SK-N-SH treated with all-trans-retinoic acid at 6 μM for 48 hours (cell line): ENCODE measurements around the gene LCN6.

Source experiments
- ATAC-seq: fragments of 200-7000 bp; cut with Tn5 transposase; 3 replicates; pipeline ENCODE4 v1.9.1; 2020; ENCODE audit warnings: mild to moderate bottlenecking, moderate library complexity
- BACH2 ChIP-seq: fragments of 250-450 bp; sonication (Bioruptor Pico); IDR thresholded peaks from 2 replicates; pipeline ENCODE4 v1.9.0; 2021; ENCODE audit warnings: mild to moderate bottlenecking, borderline replicate concordance
- CSDC2 ChIP-seq: fragments of 250-450 bp; sonication (Bioruptor Pico); IDR thresholded peaks from 2 replicates; pipeline ENCODE4 v1.5.0; 2020; ENCODE audit warnings: mild to moderate bottlenecking, moderate library complexity
- ESRRG ChIP-seq: fragments of 250-450 bp; sonication (Bioruptor Pico); IDR thresholded peaks from 2 replicates; pipeline ENCODE4 v1.6.1; 2021; ENCODE audit warnings: mild to moderate bottlenecking
- GLIS3 ChIP-seq: fragments of 250-450 bp; sonication (Bioruptor Pico); IDR thresholded peaks from 2 replicates; pipeline ENCODE4 v1.5.0; 2020; ENCODE audit warnings: mild to moderate bottlenecking, moderate library complexity
- ISL1 ChIP-seq: fragments of 250-450 bp; sonication (Bioruptor Pico); IDR thresholded peaks from 2 replicates; pipeline ENCODE4 v2.1.2; 2022; ENCODE audit warnings: mild to moderate bottlenecking, moderate library complexity
- OSR1 ChIP-seq: fragments of 250-450 bp; sonication (Bioruptor Pico); IDR thresholded peaks from 2 replicates; pipeline ENCODE4 v1.8.0; 2022; ENCODE audit warnings: moderate library complexity, mild to moderate bottlenecking, inconsistent platforms
- PPARA ChIP-seq: fragments of 250-450 bp; sonication (Bioruptor Pico); IDR thresholded peaks from 2 replicates; pipeline ENCODE4 v1.5.0; 2020; ENCODE audit warnings: mild to moderate bottlenecking, borderline replicate concordance
- RARB ChIP-seq: fragments of 250-450 bp; sonication (Bioruptor Pico); IDR thresholded peaks from 2 replicates; pipeline ENCODE4 v1.8.0; 2021; ENCODE audit warnings: mild to moderate bottlenecking, moderate library complexity
- SNAI2 ChIP-seq: fragments of 250-450 bp; sonication (Bioruptor Pico); IDR thresholded peaks from 2 replicates; pipeline ENCODE4 v1.5.0; 2020; ENCODE audit warnings: mild to moderate bottlenecking, moderate library complexity
- TCF4 ChIP-seq: fragments of 250-450 bp; sonication (Bioruptor Pico); IDR thresholded peaks from 2 replicates; pipeline ENCODE4 v1.8.0; 2021; ENCODE audit warnings: mild to moderate bottlenecking, moderate library complexity, borderline replicate concordance
- TOX ChIP-seq: fragments of 250-450 bp; sonication (Bioruptor Pico); IDR thresholded peaks from 2 replicates; pipeline ENCODE4 v1.8.0; 2021; ENCODE audit warnings: mild to moderate bottlenecking, moderate library complexity, borderline replicate concordance
- ZC3H10 ChIP-seq: fragments of 250-450 bp; sonication (Bioruptor Pico); IDR thresholded peaks from 2 replicates; pipeline ENCODE4 v1.5.1; 2021; ENCODE audit warnings: mild to moderate bottlenecking, moderate library complexity
- ZFP3 ChIP-seq: fragments of 250-450 bp; sonication (Bioruptor Pico); IDR thresholded peaks from 2 replicates; pipeline ENCODE4 v1.5.0; 2020; ENCODE audit warnings: mild to moderate bottlenecking, moderate library complexity
- ZFP30 ChIP-seq: fragments of 450-650 bp; formaldehyde crosslinking; IDR thresholded peaks from 2 replicates; pipeline ENCODE4 v1.5.0; 2022; ENCODE audit warnings: mild to moderate bottlenecking, moderate library complexity
- ZNF565 ChIP-seq: fragments of 450-650 bp; formaldehyde crosslinking; conservative IDR thresholded peaks from 2 replicates; pipeline ENCODE4 v1.5.0; 2020; ENCODE audit warnings: low read depth, mild to moderate bottlenecking, moderate library complexity
- ZNF70 ChIP-seq: fragments of 450-650 bp; formaldehyde crosslinking; IDR thresholded peaks from 2 replicates; pipeline ENCODE4 v1.5.0; 2020; ENCODE audit warnings: mild to moderate bottlenecking, moderate library complexity
- ZNF8 ChIP-seq: fragments of 450-650 bp; formaldehyde crosslinking; IDR thresholded peaks from 2 replicates; pipeline ENCODE4 v1.5.0; 2020; ENCODE audit warnings: mild to moderate bottlenecking, moderate library complexity
- TF ChIP-seq, protein P1 (sequence below): fragments of 250-450 bp; sonication (Bioruptor Pico); IDR thresholded peaks from 2 replicates; pipeline ENCODE4 v1.8.0; 2021; ENCODE audit warnings: low read depth, mild to moderate bottlenecking, moderate library complexity, borderline replicate concordance
- TF ChIP-seq, protein P2 (sequence below): fragments of 250-450 bp; sonication (Bioruptor Pico); IDR thresholded peaks from 2 replicates; pipeline ENCODE4 v1.8.0; 2020; ENCODE audit warnings: mild to moderate bottlenecking, moderate library complexity, borderline replicate concordance
- TF ChIP-seq, protein P3 (sequence below): fragments of 250-450 bp; sonication (Bioruptor Pico); IDR thresholded peaks from 2 replicates; pipeline ENCODE4 v1.5.0; 2020; ENCODE audit warnings: mild to moderate bottlenecking, moderate library complexity
- TF ChIP-seq, protein P4 (sequence below): fragments of 250-450 bp; sonication (Bioruptor Pico); IDR thresholded peaks from 2 replicates; pipeline ENCODE4 v1.5.1; 2021; ENCODE audit warnings: mild to moderate bottlenecking, moderate library complexity
- TF ChIP-seq, protein P5 (sequence below): fragments of 250-450 bp; sonication (Bioruptor Pico); IDR thresholded peaks from 2 replicates; pipeline ENCODE4 v1.5.1; 2020; ENCODE audit warnings: low read depth, mild to moderate bottlenecking, moderate library complexity

LCN6 gene

DNA sequence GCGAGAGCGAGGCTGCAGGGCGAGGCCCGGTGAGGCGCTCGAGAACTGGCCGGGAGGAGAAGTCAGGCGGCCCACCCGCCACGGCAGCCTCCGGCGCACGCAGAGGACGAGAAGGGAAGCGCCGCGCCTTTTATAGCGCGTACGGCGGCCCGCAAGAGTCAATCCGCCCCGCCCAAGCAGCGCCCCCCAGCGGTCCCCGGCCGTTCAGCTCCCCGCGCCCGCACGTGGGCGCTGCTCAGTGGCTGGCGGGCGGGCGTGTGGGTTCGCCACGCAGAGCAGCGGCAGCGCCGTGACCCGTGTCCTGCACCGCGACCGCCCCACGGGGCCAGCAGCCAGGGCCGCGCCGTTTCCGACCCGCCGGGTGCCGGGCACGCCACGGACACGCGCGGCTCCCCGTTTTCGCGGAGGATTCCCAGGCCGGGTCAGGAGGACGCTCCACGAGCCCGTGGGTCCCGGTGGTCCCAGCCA is 20.2 kb downstream of the LCN6 start:
- ATAC-seq, result peak; percentile 61
- TF ChIP-seq, protein P1, sequence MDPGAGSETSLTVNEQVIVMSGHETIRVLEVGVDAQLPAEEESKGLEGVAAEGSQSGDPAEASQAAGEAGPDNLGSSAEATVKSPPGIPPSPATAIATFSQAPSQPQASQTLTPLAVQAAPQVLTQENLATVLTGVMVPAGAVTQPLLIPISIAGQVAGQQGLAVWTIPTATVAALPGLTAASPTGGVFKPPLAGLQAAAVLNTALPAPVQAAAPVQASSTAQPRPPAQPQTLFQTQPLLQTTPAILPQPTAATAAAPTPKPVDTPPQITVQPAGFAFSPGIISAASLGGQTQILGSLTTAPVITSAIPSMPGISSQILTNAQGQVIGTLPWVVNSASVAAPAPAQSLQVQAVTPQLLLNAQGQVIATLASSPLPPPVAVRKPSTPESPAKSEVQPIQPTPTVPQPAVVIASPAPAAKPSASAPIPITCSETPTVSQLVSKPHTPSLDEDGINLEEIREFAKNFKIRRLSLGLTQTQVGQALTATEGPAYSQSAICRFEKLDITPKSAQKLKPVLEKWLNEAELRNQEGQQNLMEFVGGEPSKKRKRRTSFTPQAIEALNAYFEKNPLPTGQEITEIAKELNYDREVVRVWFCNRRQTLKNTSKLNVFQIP (CRISPR knock-in tag), result no peak
- TF ChIP-seq, protein P2, sequence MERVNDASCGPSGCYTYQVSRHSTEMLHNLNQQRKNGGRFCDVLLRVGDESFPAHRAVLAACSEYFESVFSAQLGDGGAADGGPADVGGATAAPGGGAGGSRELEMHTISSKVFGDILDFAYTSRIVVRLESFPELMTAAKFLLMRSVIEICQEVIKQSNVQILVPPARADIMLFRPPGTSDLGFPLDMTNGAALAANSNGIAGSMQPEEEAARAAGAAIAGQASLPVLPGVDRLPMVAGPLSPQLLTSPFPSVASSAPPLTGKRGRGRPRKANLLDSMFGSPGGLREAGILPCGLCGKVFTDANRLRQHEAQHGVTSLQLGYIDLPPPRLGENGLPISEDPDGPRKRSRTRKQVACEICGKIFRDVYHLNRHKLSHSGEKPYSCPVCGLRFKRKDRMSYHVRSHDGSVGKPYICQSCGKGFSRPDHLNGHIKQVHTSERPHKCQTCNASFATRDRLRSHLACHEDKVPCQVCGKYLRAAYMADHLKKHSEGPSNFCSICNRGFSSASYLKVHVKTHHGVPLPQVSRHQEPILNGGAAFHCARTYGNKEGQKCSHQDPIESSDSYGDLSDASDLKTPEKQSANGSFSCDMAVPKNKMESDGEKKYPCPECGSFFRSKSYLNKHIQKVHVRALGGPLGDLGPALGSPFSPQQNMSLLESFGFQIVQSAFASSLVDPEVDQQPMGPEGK (CRISPR knock-in tag), result 0 out of 2 replicates have a peak, but pooled peaks have one; percentile 58
- TF ChIP-seq ZFP3 (CRISPR knock-in tag) (no peak), ESRRG (CRISPR knock-in tag) (no peak), TCF4 (CRISPR knock-in tag) (no peak), ZFP30 (CRISPR knock-in tag) (no peak), GLIS3 (0 out of 2 replicates have a peak, but pooled peaks have one; percentile 18), ZNF8 (CRISPR knock-in tag) (no peak)
- TF ChIP-seq, protein P3, sequence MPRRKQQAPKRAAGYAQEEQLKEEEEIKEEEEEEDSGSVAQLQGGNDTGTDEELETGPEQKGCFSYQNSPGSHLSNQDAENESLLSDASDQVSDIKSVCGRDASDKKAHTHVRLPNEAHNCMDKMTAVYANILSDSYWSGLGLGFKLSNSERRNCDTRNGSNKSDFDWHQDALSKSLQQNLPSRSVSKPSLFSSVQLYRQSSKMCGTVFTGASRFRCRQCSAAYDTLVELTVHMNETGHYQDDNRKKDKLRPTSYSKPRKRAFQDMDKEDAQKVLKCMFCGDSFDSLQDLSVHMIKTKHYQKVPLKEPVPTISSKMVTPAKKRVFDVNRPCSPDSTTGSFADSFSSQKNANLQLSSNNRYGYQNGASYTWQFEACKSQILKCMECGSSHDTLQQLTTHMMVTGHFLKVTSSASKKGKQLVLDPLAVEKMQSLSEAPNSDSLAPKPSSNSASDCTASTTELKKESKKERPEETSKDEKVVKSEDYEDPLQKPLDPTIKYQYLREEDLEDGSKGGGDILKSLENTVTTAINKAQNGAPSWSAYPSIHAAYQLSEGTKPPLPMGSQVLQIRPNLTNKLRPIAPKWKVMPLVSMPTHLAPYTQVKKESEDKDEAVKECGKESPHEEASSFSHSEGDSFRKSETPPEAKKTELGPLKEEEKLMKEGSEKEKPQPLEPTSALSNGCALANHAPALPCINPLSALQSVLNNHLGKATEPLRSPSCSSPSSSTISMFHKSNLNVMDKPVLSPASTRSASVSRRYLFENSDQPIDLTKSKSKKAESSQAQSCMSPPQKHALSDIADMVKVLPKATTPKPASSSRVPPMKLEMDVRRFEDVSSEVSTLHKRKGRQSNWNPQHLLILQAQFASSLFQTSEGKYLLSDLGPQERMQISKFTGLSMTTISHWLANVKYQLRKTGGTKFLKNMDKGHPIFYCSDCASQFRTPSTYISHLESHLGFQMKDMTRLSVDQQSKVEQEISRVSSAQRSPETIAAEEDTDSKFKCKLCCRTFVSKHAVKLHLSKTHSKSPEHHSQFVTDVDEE (CRISPR knock-in tag), result peak; percentile 23; the same call in 1 of the 2 replicates
- TF ChIP-seq, protein P4, sequence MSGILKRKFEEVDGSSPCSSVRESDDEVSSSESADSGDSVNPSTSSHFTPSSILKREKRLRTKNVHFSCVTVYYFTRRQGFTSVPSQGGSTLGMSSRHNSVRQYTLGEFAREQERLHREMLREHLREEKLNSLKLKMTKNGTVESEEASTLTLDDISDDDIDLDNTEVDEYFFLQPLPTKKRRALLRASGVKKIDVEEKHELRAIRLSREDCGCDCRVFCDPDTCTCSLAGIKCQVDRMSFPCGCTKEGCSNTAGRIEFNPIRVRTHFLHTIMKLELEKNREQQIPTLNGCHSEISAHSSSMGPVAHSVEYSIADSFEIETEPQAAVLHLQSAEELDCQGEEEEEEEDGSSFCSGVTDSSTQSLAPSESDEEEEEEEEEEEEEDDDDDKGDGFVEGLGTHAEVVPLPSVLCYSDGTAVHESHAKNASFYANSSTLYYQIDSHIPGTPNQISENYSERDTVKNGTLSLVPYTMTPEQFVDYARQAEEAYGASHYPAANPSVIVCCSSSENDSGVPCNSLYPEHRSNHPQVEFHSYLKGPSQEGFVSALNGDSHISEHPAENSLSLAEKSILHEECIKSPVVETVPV (CRISPR knock-in tag), result no peak

DNA sequence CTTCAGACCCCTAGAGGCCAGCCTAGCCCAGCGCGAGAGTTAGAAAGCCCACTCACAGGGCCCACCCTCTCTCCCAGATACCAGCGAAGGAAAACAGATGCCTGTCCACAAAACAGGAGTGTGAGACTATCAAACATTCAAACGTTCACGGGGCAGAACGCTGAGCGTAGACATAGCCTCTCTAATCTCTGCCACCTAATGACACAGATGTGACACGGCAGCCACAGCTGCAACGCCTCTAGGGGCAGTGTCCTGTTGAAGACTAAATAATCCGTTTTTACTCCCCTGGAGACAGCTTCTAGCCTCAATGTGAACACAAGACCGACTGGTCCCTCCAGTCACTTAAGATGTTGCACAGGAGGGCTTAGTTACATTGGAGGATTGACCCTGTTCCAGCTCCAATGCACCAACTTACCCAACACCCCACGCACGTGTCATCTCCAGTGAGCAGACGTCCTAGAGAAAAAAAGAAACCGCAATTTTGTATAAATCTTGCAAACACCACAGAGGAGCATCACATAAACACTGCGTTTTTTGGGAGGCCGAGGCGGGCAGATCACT is 21.6 kb downstream of the LCN6 start:
- ATAC-seq, result peak; percentile 4; the same call in 1 of the 3 replicates
- TF ChIP-seq PPARA (CRISPR knock-in tag) (no peak), OSR1 (no peak), GLIS3 (no peak), ZFP30 (CRISPR knock-in tag) (no peak), ISL1 (CRISPR knock-in tag) (no peak), TCF4 (CRISPR knock-in tag) (no peak)
- TF ChIP-seq, protein P5, sequence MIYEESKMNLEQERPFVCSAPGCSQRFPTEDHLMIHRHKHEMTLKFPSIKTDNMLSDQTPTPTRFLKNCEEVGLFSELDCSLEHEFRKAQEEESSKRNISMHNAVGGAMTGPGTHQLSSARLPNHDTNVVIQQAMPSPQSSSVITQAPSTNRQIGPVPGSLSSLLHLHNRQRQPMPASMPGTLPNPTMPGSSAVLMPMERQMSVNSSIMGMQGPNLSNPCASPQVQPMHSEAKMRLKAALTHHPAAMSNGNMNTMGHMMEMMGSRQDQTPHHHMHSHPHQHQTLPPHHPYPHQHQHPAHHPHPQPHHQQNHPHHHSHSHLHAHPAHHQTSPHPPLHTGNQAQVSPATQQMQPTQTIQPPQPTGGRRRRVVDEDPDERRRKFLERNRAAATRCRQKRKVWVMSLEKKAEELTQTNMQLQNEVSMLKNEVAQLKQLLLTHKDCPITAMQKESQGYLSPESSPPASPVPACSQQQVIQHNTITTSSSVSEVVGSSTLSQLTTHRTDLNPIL (CRISPR knock-in tag), result no peak

DNA sequence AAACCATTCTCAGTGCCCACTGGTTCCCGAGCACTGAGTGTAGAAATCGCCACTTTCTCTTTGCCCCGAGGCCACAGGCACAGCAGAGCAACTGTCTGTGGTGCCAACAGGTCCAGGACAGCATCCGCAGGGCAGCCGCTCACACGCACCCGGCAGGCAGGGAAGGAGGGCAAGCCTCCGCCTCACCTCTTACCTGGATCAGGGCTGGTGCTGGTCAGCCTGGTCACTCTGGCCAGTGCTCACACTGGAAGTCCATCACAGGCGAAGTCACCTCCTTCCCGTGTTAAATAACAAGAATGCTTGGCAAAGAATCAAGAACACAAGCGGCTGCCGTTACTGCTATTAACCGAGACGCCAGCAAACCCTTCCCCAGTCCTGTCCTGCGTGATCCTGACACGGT is 22.2 kb downstream of the LCN6 start:
- ATAC-seq, result no peak
- TF ChIP-seq ZNF565 (no peak), BACH2 (CRISPR knock-in tag) (no peak), ZNF8 (CRISPR knock-in tag) (no peak), GLIS3 (no peak), ZC3H10 (CRISPR knock-in tag) (no peak), SNAI2 (no peak), RARB (CRISPR knock-in tag) (no peak), ESRRG (CRISPR knock-in tag) (no peak), ZFP30 (CRISPR knock-in tag) (no peak), TOX (CRISPR knock-in tag) (no peak), ZNF70 (no peak), CSDC2 (CRISPR knock-in tag) (no peak), ISL1 (CRISPR knock-in tag) (no peak), TCF4 (CRISPR knock-in tag) (no peak)
- TF ChIP-seq, protein P2 (CRISPR knock-in tag), result no peak
- TF ChIP-seq, protein P1 (CRISPR knock-in tag), result no peak
- TF ChIP-seq, protein P5 (CRISPR knock-in tag), result no peak
